Stimulated activated memory B cell treated with anti-CD40 and anti-IgM and Interleukin-4, amounts not matched to agents 10 μg/mL and 1 μg/mL and 100 μg/mL, for 72 hours (primary cell): ENCODE measurements around the gene SMC1B.
"Not testable (repeated sequence)": the region's sequence is repeated elsewhere in the genome, so short reads cannot be mapped to it uniquely, and the experiment has no call there.

Experiments
- ATAC-seq: fragments of 150-1000 bp; cut with Tn5 transposase; 2 replicates; pipeline ENCODE4 v1.10.0; 2021
- H3K27ac Mint-ChIP-seq: one replicate; pipeline ENCODE4 v1.8.0; 2022; ENCODE audit warnings: mild to moderate bottlenecking, mixed read lengths
- H3K27me3 Mint-ChIP-seq: one replicate; pipeline ENCODE4 v1.8.0; 2022; ENCODE audit warnings: mixed read lengths
- H3K36me3 Mint-ChIP-seq: one replicate; pipeline ENCODE4 v1.8.0; 2022; ENCODE audit warnings: mixed read lengths
- H3K4me1 Mint-ChIP-seq: one replicate; pipeline ENCODE4 v1.8.0; 2022; ENCODE audit warnings: mixed read lengths
- H3K4me3 Mint-ChIP-seq: one replicate; pipeline ENCODE4 v1.8.0; 2022; ENCODE audit warnings: mild to moderate bottlenecking, moderate library complexity, mixed read lengths
- H3K9me3 Mint-ChIP-seq: one replicate; pipeline ENCODE4 v1.8.0; 2022; ENCODE audit warnings: mixed read lengths

Gene SMC1B

DNA sequence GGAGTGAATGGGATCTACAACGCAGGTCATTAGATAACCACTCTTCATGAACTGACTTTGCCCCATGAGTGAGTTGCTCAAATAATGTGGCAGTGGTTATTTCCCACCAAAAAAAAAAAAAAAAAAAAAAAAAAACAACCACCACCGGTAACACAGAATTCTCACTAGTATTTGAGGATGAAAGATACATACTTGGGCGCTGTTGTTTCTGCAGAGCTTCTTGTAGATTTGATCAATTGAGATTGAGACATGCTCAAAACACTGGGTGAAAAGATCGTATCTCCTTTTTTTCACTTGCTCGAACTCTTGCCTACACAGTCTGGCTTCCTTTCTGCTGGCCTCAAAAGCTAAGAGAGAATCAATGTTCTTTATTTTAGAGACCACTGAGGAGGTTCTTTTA is 59.6 kb downstream of the SMC1B start:
- H3K4me3 Mint-ChIP-seq, result no peak overlapping the region
- H3K36me3 Mint-ChIP-seq, result peaks cover 6% of the 10 kb centered on the region
- H3K9me3 Mint-ChIP-seq, result no peaks in the 10 kb centered on the region
- no peaks in the 10 kb centered on the region for H3K4me1 Mint-ChIP-seq
- no peak overlapping the region for H3K27ac Mint-ChIP-seq
- ATAC-seq, result no peak
- H3K27me3 Mint-ChIP-seq, result no peaks in the 10 kb centered on the region

DNA sequence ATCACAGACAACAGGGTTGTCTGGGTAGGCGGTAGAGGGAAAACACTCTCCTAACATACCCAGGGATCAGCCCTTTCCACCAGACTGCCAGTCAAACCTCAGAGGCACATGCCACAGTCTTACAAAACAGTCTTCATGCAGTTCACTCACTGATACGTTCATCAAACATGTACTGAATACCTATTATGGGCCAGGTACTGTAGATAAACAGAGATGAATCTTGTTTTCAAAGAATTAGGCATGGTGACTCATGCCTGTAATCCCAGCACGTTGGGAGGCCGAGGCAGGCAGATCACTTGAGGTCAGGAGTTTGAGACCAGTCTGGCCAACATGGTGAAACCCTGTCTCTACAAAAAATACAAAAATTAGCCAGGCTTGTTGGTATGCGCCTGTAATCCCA is 60.6 kb downstream of the SMC1B start:
- not testable (repeated sequence) for H3K4me1 Mint-ChIP-seq, H3K4me3 Mint-ChIP-seq, H3K9me3 Mint-ChIP-seq, ATAC-seq, H3K36me3 Mint-ChIP-seq, H3K27me3 Mint-ChIP-seq, H3K27ac Mint-ChIP-seq

- no peak overlapping the region for H3K4me3 Mint-ChIP-seq
- H3K27me3 Mint-ChIP-seq, result no peaks in the 10 kb centered on the region
- H3K9me3 Mint-ChIP-seq, result no peaks in the 10 kb centered on the region
- no peak for ATAC-seq
- H3K4me1 Mint-ChIP-seq, result no peaks in the 10 kb centered on the region
- peaks cover 6% of the 10 kb centered on the region for H3K36me3 Mint-ChIP-seq
- H3K27ac Mint-ChIP-seq, result no peak overlapping the region
Observed at GRCh38 chr22:45351956-45352355, 61.4 kb downstream of the SMC1B start.

DNA sequence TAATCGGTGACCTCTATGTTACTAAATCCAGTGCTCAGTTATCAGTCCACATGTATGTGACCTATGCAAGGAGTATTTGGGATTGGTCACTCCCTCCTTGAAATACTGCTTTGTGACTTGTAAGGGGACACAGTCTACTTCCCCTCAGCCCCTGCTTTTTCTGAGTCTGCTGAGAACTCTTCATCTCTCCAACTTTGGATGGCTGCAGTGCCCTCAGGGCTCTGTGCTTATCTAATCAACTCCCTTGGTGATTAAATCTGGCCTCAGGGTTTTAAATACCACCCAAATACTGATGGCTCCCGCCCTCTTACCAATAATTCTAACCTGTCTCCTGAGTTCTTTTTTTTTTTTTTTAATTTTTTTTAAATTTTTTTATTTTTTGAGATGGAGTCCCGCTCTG is 63.5 kb downstream of the SMC1B start:
- no peak for ATAC-seq

GRCh38 chr22:45344334-45344733 is 69.1 kb downstream of the SMC1B start:
- no peaks in the 10 kb centered on the region for H3K27me3 Mint-ChIP-seq
- H3K4me3 Mint-ChIP-seq, result no peak overlapping the region
- no peak overlapping the region for H3K27ac Mint-ChIP-seq
- H3K36me3 Mint-ChIP-seq, result peaks cover 42% of the 10 kb centered on the region
- ATAC-seq, result no peak
- no peaks in the 10 kb centered on the region for H3K9me3 Mint-ChIP-seq
- no peaks in the 10 kb centered on the region for H3K4me1 Mint-ChIP-seq

More for the DNA sequence above, 63.5 kb downstream of the SMC1B start:
- Mint-ChIP-seq H3K27ac (no peak overlapping the region), H3K9me3 (no peaks in the 10 kb centered on the region), H3K36me3 (peaks cover 23% of the 10 kb centered on the region), H3K4me3 (no peak overlapping the region), H3K4me1 (no peaks in the 10 kb centered on the region), H3K27me3 (no peaks in the 10 kb centered on the region)

DNA sequence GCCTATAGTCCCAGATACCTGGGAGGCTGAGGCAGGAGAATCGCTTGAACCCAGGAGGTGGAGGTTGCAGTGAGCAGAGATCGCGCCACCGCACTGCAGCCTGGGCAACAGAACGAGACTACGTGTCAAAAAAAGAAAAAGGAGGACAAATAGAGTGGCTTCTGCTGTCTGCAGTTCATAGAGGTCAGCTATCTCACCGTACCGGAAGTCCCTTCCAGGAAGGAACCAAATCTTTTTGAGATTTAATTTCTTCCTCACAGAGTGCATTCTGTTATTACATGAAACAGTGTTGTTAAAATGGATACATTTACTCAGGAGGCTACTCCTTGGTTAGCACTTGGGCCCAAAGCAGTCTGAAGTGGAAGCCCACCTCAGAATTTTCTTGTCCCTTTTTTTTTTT is 70.3 kb downstream of the SMC1B start:
- no peak overlapping the region for H3K4me3 Mint-ChIP-seq
- H3K9me3 Mint-ChIP-seq, result no peaks in the 10 kb centered on the region
- peaks cover 49% of the 10 kb centered on the region for H3K36me3 Mint-ChIP-seq
- no peak overlapping the region for H3K27ac Mint-ChIP-seq
- no peaks in the 10 kb centered on the region for H3K27me3 Mint-ChIP-seq
- ATAC-seq, result no peak
- no peaks in the 10 kb centered on the region for H3K4me1 Mint-ChIP-seq

- Mint-ChIP-seq H3K4me3 (no peak overlapping the region), H3K4me1 (no peaks in the 10 kb centered on the region), H3K9me3 (no peaks in the 10 kb centered on the region), H3K36me3 (peaks cover 62% of the 10 kb centered on the region), H3K27ac (no peak overlapping the region), H3K27me3 (no peaks in the 10 kb centered on the region)
- ATAC-seq, result no peak
Observed at GRCh38 chr22:45341498-45341897, 71.9 kb downstream of the SMC1B start.

GRCh38 chr22:45340323-45340722 is 73.1 kb downstream of the SMC1B start:
- no peaks in the 10 kb centered on the region for H3K4me1 Mint-ChIP-seq

GRCh38 chr22:45338795-45339194 is 74.6 kb downstream of the SMC1B start:
- no peak for ATAC-seq
- no peaks in the 10 kb centered on the region for H3K4me1 Mint-ChIP-seq
- H3K36me3 Mint-ChIP-seq, result peaks cover 56% of the 10 kb centered on the region
- H3K4me3 Mint-ChIP-seq, result no peak overlapping the region
- H3K9me3 Mint-ChIP-seq, result no peaks in the 10 kb centered on the region
- H3K27ac Mint-ChIP-seq, result no peak overlapping the region
- no peaks in the 10 kb centered on the region for H3K27me3 Mint-ChIP-seq

More at GRCh38 chr22:45340323-45340722, 73.1 kb downstream of the SMC1B start:
- H3K4me3 Mint-ChIP-seq, result no peak overlapping the region
- no peak for ATAC-seq
- H3K9me3 Mint-ChIP-seq, result no peaks in the 10 kb centered on the region
- no peak overlapping the region for H3K27ac Mint-ChIP-seq
- no peaks in the 10 kb centered on the region for H3K27me3 Mint-ChIP-seq
- peaks cover 64% of the 10 kb centered on the region for H3K36me3 Mint-ChIP-seq

- no peak overlapping the region for H3K27ac Mint-ChIP-seq
- H3K36me3 Mint-ChIP-seq, result peaks cover 63% of the 10 kb centered on the region
Observed at GRCh38 chr22:45337536-45337935, 75.9 kb downstream of the SMC1B start.

GRCh38 chr22:45336971-45337431 is 76.4 kb downstream of the SMC1B start:
- Mint-ChIP-seq H3K27me3 (no peaks in the 10 kb centered on the region), H3K9me3 (no peaks in the 10 kb centered on the region), H3K4me3 (no peak overlapping the region), H3K36me3 (peaks cover 66% of the 10 kb centered on the region), H3K27ac (no peak overlapping the region), H3K4me1 (no peaks in the 10 kb centered on the region)
- no peak for ATAC-seq

More at GRCh38 chr22:45337536-45337935, 75.9 kb downstream of the SMC1B start:
- Mint-ChIP-seq H3K4me3 (no peak overlapping the region), H3K4me1 (no peaks in the 10 kb centered on the region), H3K9me3 (no peaks in the 10 kb centered on the region), H3K27me3 (no peaks in the 10 kb centered on the region)
- no peak for ATAC-seq

GRCh38 chr22:45335854-45336522 is 77.4 kb downstream of the SMC1B start:
- Mint-ChIP-seq H3K4me1 (no peaks in the 10 kb centered on the region), H3K27me3 (no peaks in the 10 kb centered on the region), H3K4me3 (no peak overlapping the region), H3K27ac (no peak overlapping the region), H3K9me3 (no peaks in the 10 kb centered on the region), H3K36me3 (peaks cover 75% of the 10 kb centered on the region)
- ATAC-seq, result no peak

- Mint-ChIP-seq H3K4me1 (no peaks in the 10 kb centered on the region), H3K36me3 (peaks cover 75% of the 10 kb centered on the region), H3K9me3 (no peaks in the 10 kb centered on the region), H3K27ac (no peak overlapping the region), H3K27me3 (no peaks in the 10 kb centered on the region), H3K4me3 (no peak overlapping the region)
- no peak for ATAC-seq
Observed at GRCh38 chr22:45335021-45335818, 78.2 kb downstream of the SMC1B start.

DNA sequence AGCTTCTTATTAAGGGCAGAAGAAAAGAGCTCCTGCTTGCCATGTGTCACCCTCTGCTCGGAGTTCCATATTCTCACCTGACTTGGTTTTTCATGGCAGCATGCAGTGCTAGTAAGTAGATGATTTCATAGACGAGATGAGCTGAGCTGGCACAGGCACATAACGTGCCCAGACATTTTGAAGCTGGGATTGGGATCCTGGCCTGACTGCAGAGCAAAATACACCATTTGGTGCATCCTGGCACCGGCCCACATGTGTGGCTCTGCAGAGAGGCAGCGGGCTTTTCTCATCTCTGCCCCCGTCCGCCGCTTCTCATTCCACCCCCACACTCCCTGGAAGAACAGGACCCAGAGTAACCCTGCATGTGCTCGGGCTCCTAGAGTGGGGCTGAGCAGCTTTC is 78.9 kb downstream of the SMC1B start:
- no peak for ATAC-seq
- H3K27me3 Mint-ChIP-seq, result no peaks in the 10 kb centered on the region
- H3K4me1 Mint-ChIP-seq, result no peaks in the 10 kb centered on the region
- H3K4me3 Mint-ChIP-seq, result no peak overlapping the region
- H3K27ac Mint-ChIP-seq, result no peak overlapping the region
- H3K36me3 Mint-ChIP-seq, result peaks cover 72% of the 10 kb centered on the region
- H3K9me3 Mint-ChIP-seq, result no peaks in the 10 kb centered on the region

DNA sequence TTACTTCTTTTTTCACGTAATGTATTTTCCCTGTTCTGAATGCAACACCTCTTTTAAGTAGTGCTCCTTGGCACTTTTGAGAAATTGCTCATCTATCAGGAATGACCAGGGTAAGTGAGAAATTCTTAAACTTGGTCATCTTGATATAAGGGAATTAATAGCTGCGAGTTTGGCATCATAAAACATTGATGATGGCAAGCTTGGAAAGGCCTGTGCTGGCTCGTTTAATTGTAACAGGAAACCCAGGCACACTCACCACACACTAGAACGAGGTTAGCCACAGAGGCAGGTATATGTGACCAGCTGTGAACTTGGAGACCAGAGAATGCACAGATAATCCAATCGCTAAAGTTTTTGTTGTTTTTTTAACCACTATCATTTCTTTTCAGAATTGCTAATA is 79.3 kb downstream of the SMC1B start:
- Mint-ChIP-seq H3K9me3 (no peaks in the 10 kb centered on the region), H3K4me1 (no peaks in the 10 kb centered on the region), H3K4me3 (no peak overlapping the region), H3K27me3 (no peaks in the 10 kb centered on the region), H3K36me3 (peaks cover 75% of the 10 kb centered on the region), H3K27ac (no peak overlapping the region)
- ATAC-seq, result no peak

DNA sequence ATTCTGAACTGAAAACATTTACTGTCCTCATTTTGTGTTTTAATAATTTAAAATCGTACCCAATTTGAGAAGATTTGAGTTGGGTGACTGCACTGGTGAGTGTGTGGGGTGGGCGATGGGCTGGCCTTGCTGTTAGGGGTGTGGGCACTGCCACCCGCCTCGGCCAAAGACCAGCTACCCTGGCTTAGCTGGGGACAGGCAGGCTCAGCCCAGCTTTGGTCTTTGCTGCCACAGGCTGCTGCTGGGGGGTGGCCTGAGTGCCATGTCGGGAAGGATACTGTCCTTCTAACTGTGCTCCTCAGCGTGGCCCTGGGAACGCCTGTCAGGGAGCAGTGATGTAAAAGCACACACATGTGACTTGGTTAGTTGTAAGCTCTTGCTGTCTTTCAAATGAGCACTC is 81.4 kb downstream of the SMC1B start:
- no peaks in the 10 kb centered on the region for H3K9me3 Mint-ChIP-seq
- no peak overlapping the region for H3K27ac Mint-ChIP-seq
- no peak overlapping the region for H3K4me3 Mint-ChIP-seq
- ATAC-seq, result no peak
- H3K27me3 Mint-ChIP-seq, result no peaks in the 10 kb centered on the region
- H3K36me3 Mint-ChIP-seq, result peaks cover 64% of the 10 kb centered on the region
- no peaks in the 10 kb centered on the region for H3K4me1 Mint-ChIP-seq
